Uterus (tissue), 4 donors: ENCODE measurements around the gene NCAPD3. TPM values are rescaled to one million over a fixed set of nuclear protein-coding genes. Genes with fewer than 3 reads are reported as not detected.
A peak's percentile ranks its signal among the peaks of the same experiment; 100 is the strongest.

Experiments used
- DNase-seq, 2 donors: peaks; one replicate each; pipeline ENCODE4 v3.0.0-alpha.2; 2019 to 2020
- H3K27ac ChIP-seq, 2 donors: fragments of 200-600 bp; sonication (generic); 1 replicate in 1 of 2; 2 replicates in 1 of 2; pipeline ENCODE4 v1.5.1; 2016 to 2018
- H3K27me3 ChIP-seq, 2 donors: fragments of 200-600 bp; sonication (generic); one replicate each; pipeline ENCODE4 v1.5.1; 2018 to 2019; ENCODE audit warnings: control low read depth in 1 of 2
- H3K36me3 ChIP-seq, 2 donors: fragments of 200-600 bp; sonication (generic); one replicate each; pipeline ENCODE4 v1.5.1; 2019; ENCODE audit warnings: control low read depth in 1 of 2
- H3K4me1 ChIP-seq, 2 donors: fragments of 200-600 bp; sonication (generic); one replicate each; pipeline ENCODE4 v1.5.1; 2018 to 2019; ENCODE audit warnings: control low read depth in 1 of 2
- H3K4me3 ChIP-seq, 2 donors: fragments of 200-600 bp; sonication (generic); 1 replicate in 1 of 2; 2 replicates in 1 of 2; pipeline ENCODE4 v1.5.1; 2018 to 2019; ENCODE audit warnings: mild to moderate bottlenecking in 1 of 2
- H3K9me3 ChIP-seq, 2 donors: fragments of 200-600 bp; sonication (generic); one replicate each; pipeline ENCODE4 v1.5.1; 2019; ENCODE audit warnings: control low read depth in 1 of 2
- POLR2A ChIP-seq, 2 donors: fragments of 450-650 bp; IDR thresholded peaks; one replicate each; pipeline ENCODE4 v1.6.1; 2016; ENCODE audit warnings: antibody characterized with exemption in 2 of 2, mild to moderate bottlenecking in 1 of 2, moderate library complexity in 1 of 2
- intact Hi-C: fragments of 100-400 bp; cut with DNase I; formaldehyde crosslinking; loops from one replicate; pipeline ENCODE4 v1.15.1; 2023; ENCODE audit warnings: low total_unique reads
- total RNA-seq, 4 donors: library from RNA; depleted of rRNA in 3 of 4; stranded (reverse); fragments of >200 nt in 3 of 4; gene quantifications; one replicate each; pipeline versions ENCODE4 v1.1.0 to v1.2.4, GENCODE V29; 2014 to 2023
- TF ChIP-seq, protein P1 (sequence below), 4 experiments: fragments of 200-600 bp in 2 of 4; fragments of 450-650 bp in 2 of 4; sonication (generic) in 2 of 4; IDR thresholded peaks; one replicate each; pipeline ENCODE4 v1.5.1; 2016 to 2019; ENCODE audit warnings: antibody characterized with exemption in 4 of 4, mild to moderate bottlenecking in 2 of 4, moderate library complexity in 1 of 4
- donor health status: DM: yes; HTN: yes; CAD: no.

The NCAPD3 gene
- total RNA-seq, 4 donors from 2014 or later: 6.4 to 27.1 (median 9.9) TPM

DNA sequence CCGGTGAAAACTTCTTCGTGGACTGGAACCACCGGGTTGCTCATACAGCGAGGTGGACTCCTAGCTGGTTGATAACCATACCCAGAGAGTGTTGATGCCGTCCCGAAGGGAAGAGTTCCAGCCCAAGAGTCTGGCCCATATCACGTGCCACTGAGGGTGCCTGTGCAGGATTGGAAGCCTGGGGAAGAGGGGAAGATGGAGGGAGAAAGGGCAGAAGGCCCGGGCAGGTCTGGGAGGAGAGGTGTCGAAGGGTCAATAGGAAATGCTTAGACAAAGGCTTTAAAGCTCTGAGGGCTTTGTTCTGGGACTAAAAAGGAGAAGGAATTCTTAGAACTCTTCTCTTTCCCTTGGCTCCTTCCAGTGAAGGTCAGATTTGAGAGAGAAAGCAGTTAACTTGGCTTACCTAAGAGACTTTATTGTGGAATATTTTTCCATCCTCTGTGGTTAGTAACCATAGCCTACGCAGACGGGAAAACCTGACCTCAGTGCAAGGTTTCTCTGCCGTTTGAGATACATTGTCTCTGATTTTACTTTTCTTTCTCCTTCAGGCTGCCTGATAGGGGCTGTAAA, 84.4 kb downstream of the NCAPD3 start:
- intact Hi-C loops: loop anchor here (2.0 kb wide), 1 partner anchor 89 kb away; no protein-coding TSS in a partner anchor
- no peaks in the 10 kb centered on the region for H3K36me3 ChIP-seq
- no peaks in the 10 kb centered on the region for H3K4me1 ChIP-seq
- TF ChIP-seq, protein P1, sequence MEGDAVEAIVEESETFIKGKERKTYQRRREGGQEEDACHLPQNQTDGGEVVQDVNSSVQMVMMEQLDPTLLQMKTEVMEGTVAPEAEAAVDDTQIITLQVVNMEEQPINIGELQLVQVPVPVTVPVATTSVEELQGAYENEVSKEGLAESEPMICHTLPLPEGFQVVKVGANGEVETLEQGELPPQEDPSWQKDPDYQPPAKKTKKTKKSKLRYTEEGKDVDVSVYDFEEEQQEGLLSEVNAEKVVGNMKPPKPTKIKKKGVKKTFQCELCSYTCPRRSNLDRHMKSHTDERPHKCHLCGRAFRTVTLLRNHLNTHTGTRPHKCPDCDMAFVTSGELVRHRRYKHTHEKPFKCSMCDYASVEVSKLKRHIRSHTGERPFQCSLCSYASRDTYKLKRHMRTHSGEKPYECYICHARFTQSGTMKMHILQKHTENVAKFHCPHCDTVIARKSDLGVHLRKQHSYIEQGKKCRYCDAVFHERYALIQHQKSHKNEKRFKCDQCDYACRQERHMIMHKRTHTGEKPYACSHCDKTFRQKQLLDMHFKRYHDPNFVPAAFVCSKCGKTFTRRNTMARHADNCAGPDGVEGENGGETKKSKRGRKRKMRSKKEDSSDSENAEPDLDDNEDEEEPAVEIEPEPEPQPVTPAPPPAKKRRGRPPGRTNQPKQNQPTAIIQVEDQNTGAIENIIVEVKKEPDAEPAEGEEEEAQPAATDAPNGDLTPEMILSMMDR (IDR thresholded peaks at IDR 0.05): no peak
- no peak for TF ChIP-seq POLR2A (IDR thresholded peaks at IDR 0.05)
- DNase-seq: no peak
- peak overlapping the region; percentile 74 to 84 for H3K27ac ChIP-seq
- H3K4me3 ChIP-seq: no peak overlapping the region
- no peaks in the 10 kb centered on the region for H3K9me3 ChIP-seq
- H3K27me3 ChIP-seq: no peaks in the 10 kb centered on the region

DNA sequence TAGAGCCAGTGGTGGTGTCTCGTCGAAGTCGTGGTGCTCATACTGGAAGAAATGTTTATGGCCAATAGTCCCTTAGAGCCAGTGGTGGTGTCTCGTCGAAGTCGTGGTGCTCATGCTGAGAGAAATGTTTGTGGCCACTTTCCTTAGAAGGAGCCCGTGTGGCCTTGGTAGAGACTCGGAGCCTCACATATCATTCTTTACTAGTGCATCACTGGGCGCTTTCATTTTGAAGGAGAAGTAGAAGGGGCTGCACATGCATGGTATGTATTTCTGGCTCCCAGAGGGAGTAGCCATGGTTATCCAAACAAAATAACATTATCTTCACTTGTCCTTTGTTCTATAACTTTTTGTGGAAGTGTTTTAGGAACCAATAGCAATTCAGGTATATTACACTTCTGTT, 85.4 kb downstream of the NCAPD3 start:
- Histone ChIP-seq H3K27ac (peak overlapping the region in 1 of 2 donors; percentile 84), H3K36me3 (no peaks in the 10 kb centered on the region), H3K4me1 (no peaks in the 10 kb centered on the region), H3K4me3 (no peak overlapping the region), H3K27me3 (no peaks in the 10 kb centered on the region), H3K9me3 (no peaks in the 10 kb centered on the region)
- TF ChIP-seq, protein P1 (IDR thresholded peaks at IDR 0.05): no peak
- TF ChIP-seq POLR2A (IDR thresholded peaks at IDR 0.05): no peak
- DNase-seq: no peak
- intact Hi-C loops: loop anchor here (2.0 kb wide), 1 partner anchor 88 kb away; no protein-coding TSS in a partner anchor

DNA sequence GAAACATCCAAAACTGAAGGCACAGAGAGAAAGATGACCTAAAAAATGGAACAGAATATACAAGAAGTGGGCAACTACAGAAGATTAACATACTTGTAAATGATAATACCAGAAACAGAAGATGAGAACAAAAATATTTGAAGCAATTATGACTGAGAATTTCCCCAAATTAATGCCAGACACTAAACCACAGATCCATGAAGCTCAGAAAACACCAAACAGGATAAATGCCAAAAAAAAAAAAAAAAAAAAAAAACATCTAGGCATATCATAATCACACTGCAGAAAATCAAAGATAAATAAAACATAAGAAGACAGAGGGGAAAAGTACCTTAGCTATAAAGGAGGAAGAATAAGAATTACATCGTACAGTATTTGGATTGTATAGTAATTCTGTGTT, 89.6 kb downstream of the NCAPD3 start:
- no peaks in the 10 kb centered on the region for H3K4me1 ChIP-seq
- TF ChIP-seq POLR2A (IDR thresholded peaks at IDR 0.05): no peak
- TF ChIP-seq, protein P1 (IDR thresholded peaks at IDR 0.05): no peak
- peaks cover 0 to 3% of the 10 kb centered on the region in 2 donors for H3K9me3 ChIP-seq
- intact Hi-C loops: no loop called here
- H3K27me3 ChIP-seq: no peaks in the 10 kb centered on the region
- H3K4me3 ChIP-seq: no peak overlapping the region
- H3K27ac ChIP-seq: no peak overlapping the region
- H3K36me3 ChIP-seq: no peaks in the 10 kb centered on the region
- no peak for DNase-seq

DNA sequence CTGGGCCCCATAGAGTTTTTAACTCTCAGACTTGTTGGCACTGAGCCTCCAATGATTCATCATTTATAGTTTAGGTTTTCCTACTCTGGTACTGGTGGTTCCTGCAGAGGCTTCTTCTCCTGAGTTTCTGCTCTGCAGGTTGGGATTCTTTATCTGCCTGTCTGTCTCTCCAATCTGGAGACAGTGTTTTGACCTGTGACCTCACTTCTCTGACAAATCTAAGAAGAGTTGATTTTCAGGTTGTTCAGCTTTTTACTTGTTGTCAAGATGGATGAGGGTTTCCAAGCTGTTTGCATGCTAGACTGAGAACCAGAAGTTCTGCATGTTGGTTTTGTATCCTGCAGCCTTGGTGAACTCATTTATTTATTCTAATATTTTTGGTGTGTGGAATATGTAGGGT, 91.0 kb downstream of the NCAPD3 start:
- H3K27ac ChIP-seq: no peak overlapping the region
- intact Hi-C loops: no loop called here
- DNase-seq: no peak

DNA sequence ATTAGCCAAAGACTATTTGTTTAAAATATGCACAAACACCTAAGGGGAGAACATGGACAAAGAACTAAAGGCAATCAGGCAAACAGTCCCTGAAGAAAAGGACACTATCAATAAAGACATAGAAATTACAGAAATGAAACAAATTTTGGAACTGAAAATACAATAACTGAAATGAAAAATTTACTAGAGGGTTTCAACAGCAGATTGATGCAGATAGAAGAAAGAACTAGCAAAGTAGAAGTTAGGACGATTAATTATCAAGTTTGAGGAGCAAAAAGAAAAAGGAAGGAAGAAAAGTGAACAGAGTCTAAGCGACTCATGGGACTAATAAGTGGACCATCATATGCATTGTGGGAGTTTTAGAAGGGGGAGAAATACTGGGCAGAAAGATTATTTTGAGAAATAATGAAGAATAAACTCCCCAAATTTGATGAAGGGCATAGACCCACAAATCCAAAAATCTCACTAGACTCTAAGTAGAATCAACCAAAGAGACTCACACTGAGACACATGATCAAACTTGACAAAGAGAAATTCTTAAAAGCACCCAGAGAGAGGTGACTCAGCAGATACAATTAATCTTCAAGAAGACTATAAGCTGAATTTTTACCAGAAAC, 92.0 kb downstream of the NCAPD3 start:
- TF ChIP-seq POLR2A (IDR thresholded peaks at IDR 0.05): no peak
- TF ChIP-seq, protein P1 (IDR thresholded peaks at IDR 0.05): no peak
- Histone ChIP-seq H3K27ac (no peak overlapping the region), H3K4me3 (no peak overlapping the region), H3K9me3 (peaks cover 0 to 3% of the 10 kb centered on the region in 2 donors), H3K36me3 (no peaks in the 10 kb centered on the region), H3K4me1 (no peaks in the 10 kb centered on the region), H3K27me3 (no peaks in the 10 kb centered on the region)
- DNase-seq: no peak
- intact Hi-C loops: no loop called here

More for the DNA sequence above, 91.0 kb downstream of the NCAPD3 start:
- no peaks in the 10 kb centered on the region for H3K27me3 ChIP-seq
- H3K9me3 ChIP-seq: peaks cover 0 to 3% of the 10 kb centered on the region in 2 donors
- H3K4me3 ChIP-seq: no peak overlapping the region
- TF ChIP-seq POLR2A (IDR thresholded peaks at IDR 0.05): no peak
- TF ChIP-seq, protein P1 (IDR thresholded peaks at IDR 0.05): no peak
- no peaks in the 10 kb centered on the region for H3K36me3 ChIP-seq
- no peaks in the 10 kb centered on the region for H3K4me1 ChIP-seq
